Measurements from ENCODE around the gene G2E3.
"Not testable (repeated sequence)": the region's sequence is repeated elsewhere in the genome, so short reads cannot be mapped to it uniquely, and the experiment has no call there.

G2E3 gene

GRCh38 chr14:30560581-30560980 lies 1.6 kb downstream of the G2E3 start:
- no peak for DNase-seq (ENCODE audit: low read depth)

- no peak for DNase-seq (ENCODE audit: low read depth)
Measured at GRCh38 chr14:30564235-30564867, 5.4 kb downstream of the G2E3 start.

- DNase-seq (ENCODE audit: low read depth): no peak
Measured at GRCh38 chr14:30564868-30565248, 5.9 kb downstream of the G2E3 start.

- DNase-seq (ENCODE audit: low read depth): no peak
Measured at GRCh38 chr14:30569216-30569902, 10.4 kb downstream of the G2E3 start.

DNA sequence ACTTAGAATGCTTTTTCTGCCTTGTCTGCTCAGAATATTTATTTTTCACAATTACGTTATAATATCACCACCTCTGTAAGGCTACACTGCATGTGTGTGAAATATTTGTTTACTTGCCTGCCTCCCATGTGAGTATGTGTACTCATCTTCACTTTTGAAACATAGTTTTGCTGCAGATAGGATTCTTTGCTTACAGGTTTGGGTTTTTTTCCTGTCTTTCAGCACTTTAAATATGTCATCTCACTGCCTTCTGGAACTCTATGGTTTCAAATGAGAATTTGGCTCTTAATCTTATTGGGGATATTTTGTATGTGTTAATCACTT lies 10.9 kb downstream of the G2E3 start:
- DNase-seq (ENCODE audit: low read depth): no peak

DNA sequence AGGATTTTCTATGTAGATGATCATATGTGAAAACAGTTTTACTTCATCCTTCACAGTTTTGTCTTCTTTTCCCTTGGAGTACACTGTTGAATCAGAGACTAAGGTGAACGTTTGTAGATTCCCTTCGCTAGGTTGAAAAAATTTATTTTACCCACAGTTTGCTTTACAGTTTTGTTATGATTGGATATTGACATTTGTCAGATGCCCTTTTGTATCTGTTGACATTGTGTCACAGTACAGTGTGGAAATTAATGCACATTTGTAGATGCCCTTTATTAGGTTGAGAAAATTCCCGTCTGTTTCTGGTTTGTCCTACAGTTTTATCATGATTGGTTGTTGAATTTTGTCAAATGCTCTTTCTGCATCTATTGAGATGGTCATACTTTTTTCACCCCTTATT lies 13.3 kb downstream of the G2E3 start:
- no peak for DNase-seq (ENCODE audit: low read depth)

DNA sequence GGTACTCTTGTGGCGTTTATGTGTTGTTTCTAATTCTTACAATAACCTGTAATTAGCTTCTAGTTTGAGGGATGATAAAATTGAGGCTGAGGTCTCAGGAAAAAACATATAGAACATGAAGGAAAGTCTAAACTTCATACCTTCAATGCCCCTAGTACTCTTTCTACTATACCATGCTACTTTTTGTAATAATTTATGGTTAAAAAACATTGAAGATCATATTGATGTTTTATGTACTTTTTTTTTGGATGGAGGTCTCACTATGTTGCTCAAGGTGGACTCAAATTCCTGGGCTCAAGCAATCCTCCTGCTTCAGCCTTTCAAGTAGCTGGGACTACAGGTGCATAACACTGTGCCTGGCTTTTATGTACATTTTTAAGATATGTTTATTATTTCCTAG lies 13.8 kb downstream of the G2E3 start:
- DNase-seq (ENCODE audit: low read depth): no peak

GRCh38 chr14:30573226-30573814 lies 14.4 kb downstream of the G2E3 start:
- no peak for DNase-seq (ENCODE audit: low read depth)

- DNase-seq (ENCODE audit: low read depth): no peak
Measured at GRCh38 chr14:30573966-30574365, 15.0 kb downstream of the G2E3 start.

DNA sequence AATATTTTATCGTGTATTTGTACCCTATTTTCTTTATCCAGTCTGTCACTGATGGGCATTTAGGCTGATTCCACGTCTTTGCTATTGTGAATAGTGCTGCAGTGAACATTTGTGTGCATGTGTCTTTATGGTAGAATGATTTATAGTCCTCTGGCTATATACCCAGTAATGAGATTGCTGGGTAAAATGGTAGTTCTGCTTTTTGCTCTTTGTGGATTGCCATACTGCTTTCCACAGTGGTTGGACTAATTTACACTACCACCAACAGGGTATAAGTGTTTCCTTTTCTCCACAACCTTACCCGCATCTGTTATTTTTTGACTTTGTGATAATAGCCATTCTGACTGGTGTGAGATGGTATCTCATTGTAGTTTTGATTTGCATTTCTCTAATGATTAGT lies 15.8 kb downstream of the G2E3 start:
- not testable (repeated sequence) for DNase-seq (ENCODE audit: low read depth)

GRCh38 chr14:30576333-30576732 lies 17.4 kb downstream of the G2E3 start:
- not testable (repeated sequence) for DNase-seq (ENCODE audit: low read depth)

GRCh38 chr14:30580616-30581282 lies 21.8 kb downstream of the G2E3 start:
- no peak for DNase-seq (ENCODE audit: low read depth)

- no peak for DNase-seq (ENCODE audit: low read depth)
Measured at GRCh38 chr14:30581283-30581625, 22.3 kb downstream of the G2E3 start.

- DNase-seq (ENCODE audit: low read depth): no peak
Measured at GRCh38 chr14:30582376-30582775, 23.4 kb downstream of the G2E3 start.

- no peak for DNase-seq (ENCODE audit: low read depth)
Measured at GRCh38 chr14:30584058-30584630, 25.2 kb downstream of the G2E3 start.

DNA sequence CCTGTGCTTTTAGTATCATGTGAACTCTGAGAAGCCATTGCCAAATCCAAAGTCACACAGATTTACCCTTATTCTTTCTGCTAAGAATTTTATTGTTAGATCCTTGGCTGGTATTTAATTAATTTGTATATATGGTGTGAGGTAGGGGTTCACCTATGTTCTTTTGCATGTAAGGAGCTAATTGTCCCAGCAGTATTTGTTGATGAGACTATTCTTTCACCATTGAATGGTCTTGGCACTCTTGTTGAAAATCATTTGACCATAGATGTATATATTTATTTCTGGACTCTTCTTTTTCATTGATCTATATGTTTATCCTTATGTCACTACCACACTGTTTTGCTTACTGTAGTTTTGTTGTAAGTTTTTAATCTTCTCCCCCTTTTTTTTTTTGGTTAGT lies 26.2 kb downstream of the G2E3 start:
- no peak for DNase-seq (ENCODE audit: low read depth)

- no peak for DNase-seq (ENCODE audit: low read depth)
Measured at GRCh38 chr14:30587141-30587540, 28.2 kb downstream of the G2E3 start.

- DNase-seq (ENCODE audit: low read depth): no peak
Measured at GRCh38 chr14:30588873-30589272, 29.9 kb downstream of the G2E3 start.

DNA sequence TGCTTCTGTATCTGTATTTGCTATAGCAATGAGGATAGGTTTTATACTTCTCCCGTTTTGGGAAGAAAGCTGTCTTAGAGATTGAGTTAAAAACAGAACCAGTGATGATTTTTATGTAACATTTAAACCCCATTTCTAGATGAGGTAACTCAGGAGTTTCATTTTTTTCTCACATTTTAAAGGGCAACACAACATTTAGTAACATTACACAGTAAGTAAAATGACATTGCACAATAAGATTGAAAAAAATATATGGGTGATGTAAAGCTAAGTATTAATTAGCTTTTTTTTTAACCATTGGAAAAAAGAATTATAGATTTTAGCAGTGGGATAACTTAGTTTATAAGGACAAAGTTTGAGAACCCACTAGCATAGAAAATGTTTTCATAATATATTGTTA lies 38.0 kb downstream of the G2E3 start:
- no peak for DNase-seq (ENCODE audit: low read depth)

- DNase-seq (ENCODE audit: low read depth): no peak
Measured at GRCh38 chr14:30597504-30597903, 38.5 kb downstream of the G2E3 start.

DNA sequence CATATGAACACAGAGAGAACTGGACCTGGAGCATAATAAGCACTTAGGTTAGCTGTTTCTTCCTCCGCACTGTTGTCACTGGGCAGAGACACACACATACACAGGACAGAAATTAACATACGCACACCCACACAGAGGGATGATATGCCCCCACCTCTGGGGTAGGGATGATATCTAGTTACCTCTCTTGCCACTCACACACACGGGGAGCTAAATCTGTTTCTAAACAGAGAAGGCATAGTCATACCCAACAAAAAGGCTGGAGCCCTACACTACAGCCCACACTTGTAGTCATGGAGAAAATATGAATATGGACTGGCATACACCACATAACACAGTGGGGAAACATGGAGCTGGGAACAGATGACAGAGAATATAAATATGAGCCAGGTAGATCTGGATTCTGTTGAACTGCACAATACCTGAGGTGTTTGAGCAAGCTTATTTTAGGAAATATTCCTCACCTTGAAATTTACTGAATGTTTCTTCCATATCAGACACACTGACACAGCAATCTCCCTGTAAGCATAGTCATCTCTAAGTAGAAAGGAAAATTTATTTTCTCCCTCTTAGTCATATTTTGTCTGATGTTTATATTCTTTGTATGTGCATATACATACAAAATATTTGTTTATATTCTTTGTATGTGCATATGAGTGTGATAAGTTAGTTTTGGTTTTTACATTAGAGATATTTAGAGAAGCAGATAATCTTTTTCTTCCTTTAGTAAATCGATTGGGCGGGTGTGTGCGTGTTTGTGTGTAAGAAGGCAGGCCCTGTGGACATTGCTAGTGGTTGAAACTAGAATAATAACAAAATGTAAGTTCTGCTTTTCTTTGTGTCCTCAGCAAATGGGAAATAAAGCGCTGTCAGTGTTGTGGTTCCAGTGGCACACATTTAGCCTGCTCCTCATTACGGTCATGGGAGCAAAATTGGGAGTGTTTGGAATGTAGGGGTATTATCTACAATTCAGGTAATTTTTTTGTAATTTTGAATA lies 42.3 kb downstream of the G2E3 start:
- DNase-seq (ENCODE audit: low read depth): no peak

DNA sequence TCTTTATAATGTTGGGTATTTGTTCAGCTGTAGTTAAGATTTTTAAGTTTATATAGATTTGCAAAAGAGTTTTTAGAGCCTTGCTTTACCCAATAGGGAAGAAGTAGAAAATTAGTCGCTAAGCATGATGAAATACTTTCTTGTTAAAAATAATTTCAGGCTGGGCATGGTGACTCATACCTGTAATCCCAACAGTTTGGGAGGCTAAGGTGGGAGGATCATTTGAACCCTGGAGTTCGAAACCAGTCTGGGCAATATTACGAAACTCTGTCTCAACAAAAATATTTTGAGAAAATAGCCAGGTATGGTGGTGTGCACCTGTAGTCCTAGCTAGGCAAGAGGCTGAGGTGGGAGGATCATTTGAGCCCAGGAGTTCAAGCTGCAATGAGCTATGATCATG lies 44.4 kb downstream of the G2E3 start:
- no peak for DNase-seq (ENCODE audit: low read depth)
